Muscle of leg (tissue), 11 donors: ENCODE results near the gene SLC9A3. TPM values are rescaled to one million over a fixed set of nuclear protein-coding genes. Genes with fewer than 3 reads are reported as not detected.
"Not testable (repeated sequence)": the region's sequence is repeated elsewhere in the genome, so short reads cannot be mapped to it uniquely, and the experiment has no call there.

Experiments used
- DNase-seq: peaks from one replicate; pipeline ENCODE4 v3.0.0; 2013
- H3K27ac ChIP-seq: one replicate; pipeline ENCODE4 v1.5.1; 2013; ENCODE audit warnings: mild to moderate bottlenecking, low read length, control low read depth
- H3K27me3 ChIP-seq: one replicate; pipeline ENCODE4 v1.6.1; 2013; ENCODE audit warnings: low read length; ENCODE audit not compliant: control insufficient read depth, insufficient read depth
- H3K36me3 ChIP-seq: one replicate; pipeline ENCODE4 v1.6.1; 2013; ENCODE audit warnings: low read length; ENCODE audit not compliant: control insufficient read depth, insufficient read depth
- H3K4me1 ChIP-seq: one replicate; pipeline ENCODE4 v1.6.1; 2013; ENCODE audit warnings: low read length; ENCODE audit not compliant: control insufficient read depth, insufficient read depth
- H3K4me3 ChIP-seq: one replicate; pipeline ENCODE4 v1.5.1; 2013; ENCODE audit warnings: low read length, control low read depth
- H3K9me3 ChIP-seq: replicated peaks from 2 replicates; pipeline ENCODE4 v1.6.1; 2013; ENCODE audit warnings: low read depth, low read length; ENCODE audit not compliant: control insufficient read depth
- WGBS: methylation state at CpG from one replicate; pipeline ENCODE4 v1.1.5; 2013; ENCODE audit warnings: missing lambda C conversion rate; ENCODE audit not compliant: insufficient coverage; 5-methylcytosine and 5-hydroxymethylcytosine counted together
- polyA plus RNA-seq, 8 donors: library from polyadenylated mRNA; unstranded; fragments of 120-200 nt; gene quantifications; one replicate each; pipeline versions ENCODE4 v1.2.1 to v1.2.3, GENCODE V29; 2013; ENCODE audit warnings: inconsistent platforms in 1 of 8, low replicate concordance in 1 of 8; ENCODE audit not compliant: insufficient read length in 8 of 8, insufficient read depth in 1 of 8
- total RNA-seq: library from RNA; stranded (reverse); fragments of 120-200 nt; gene quantifications from one replicate; pipeline ENCODE4 v1.2.4, GENCODE V29; 2013

Gene SLC9A3
- total and polyA plus RNA-seq, 9 donors = 1.2 to 8.2 (median 2.4) TPM

- no peak overlapping the region for H3K27ac ChIP-seq
- peaks cover 40% of the 10 kb centered on the region for H3K27me3 ChIP-seq
- DNase-seq = no peak
- no peak overlapping the region for H3K4me3 ChIP-seq
- H3K9me3 ChIP-seq = peaks cover 2% of the 10 kb centered on the region
- no peaks in the 10 kb centered on the region for H3K4me1 ChIP-seq
- H3K36me3 ChIP-seq = no peaks in the 10 kb centered on the region
- WGBS = 66% methylated on average over 26 of the region's 27 CpGs
Measured at GRCh38 chr5:568061-568781, 44.0 kb upstream of the SLC9A3 start.

GRCh38 chr5:567664-568060, 43.4 kb upstream of the SLC9A3 start:
- H3K4me1 ChIP-seq = no peaks in the 10 kb centered on the region
- H3K36me3 ChIP-seq = no peaks in the 10 kb centered on the region
- WGBS = 82% methylated on average over 12 of the region's 13 CpGs
- no peak overlapping the region for H3K27ac ChIP-seq
- peaks cover 2% of the 10 kb centered on the region for H3K9me3 ChIP-seq
- no peak overlapping the region for H3K4me3 ChIP-seq
- H3K27me3 ChIP-seq = peaks cover 40% of the 10 kb centered on the region
- DNase-seq = no peak

GRCh38 chr5:566636-567309, 42.5 kb upstream of the SLC9A3 start:
- peaks cover 37% of the 10 kb centered on the region for H3K27me3 ChIP-seq
- 91% methylated on average over 12 of the region's 16 CpGs for WGBS

GRCh38 chr5:565782-566440, 41.7 kb upstream of the SLC9A3 start:
- Histone ChIP-seq H3K36me3 (no peaks in the 10 kb centered on the region), H3K9me3 (peaks cover 2% of the 10 kb centered on the region), H3K4me3 (no peak overlapping the region), H3K27ac (no peak overlapping the region), H3K4me1 (no peaks in the 10 kb centered on the region), H3K27me3 (peaks cover 42% of the 10 kb centered on the region)
- DNase-seq = peak; percentile 30
- 37% methylated on average over 15 of the region's 20 CpGs for WGBS

More at GRCh38 chr5:566636-567309, 42.5 kb upstream of the SLC9A3 start:
- H3K27ac ChIP-seq = no peak overlapping the region
- H3K9me3 ChIP-seq = peaks cover 2% of the 10 kb centered on the region
- H3K4me3 ChIP-seq = no peak overlapping the region
- no peak for DNase-seq
- H3K4me1 ChIP-seq = no peaks in the 10 kb centered on the region
- H3K36me3 ChIP-seq = no peaks in the 10 kb centered on the region

GRCh38 chr5:561408-561807, 37.2 kb upstream of the SLC9A3 start:
- no peaks in the 10 kb centered on the region for H3K4me1 ChIP-seq
- peaks cover 2% of the 10 kb centered on the region for H3K9me3 ChIP-seq
- H3K36me3 ChIP-seq = no peaks in the 10 kb centered on the region
- 55% methylated on average over 13 of the region's 21 CpGs for WGBS
- H3K27ac ChIP-seq = no peak overlapping the region
- H3K27me3 ChIP-seq = peaks cover 31% of the 10 kb centered on the region
- H3K4me3 ChIP-seq = no peak overlapping the region
- DNase-seq = no peak

GRCh38 chr5:560792-561166, 36.5 kb upstream of the SLC9A3 start:
- Histone ChIP-seq H3K9me3 (peaks cover 2% of the 10 kb centered on the region), H3K4me3 (no peak overlapping the region), H3K27me3 (peaks cover 29% of the 10 kb centered on the region), H3K36me3 (no peaks in the 10 kb centered on the region), H3K4me1 (no peaks in the 10 kb centered on the region), H3K27ac (no peak overlapping the region)
- 65% methylated on average over 5 of the region's 12 CpGs for WGBS
- no peak for DNase-seq

GRCh38 chr5:558871-559503, 34.7 kb upstream of the SLC9A3 start:
- peaks cover 2% of the 10 kb centered on the region for H3K9me3 ChIP-seq
- WGBS = 77% methylated on average over 32 of the region's 32 CpGs
- H3K4me3 ChIP-seq = no peak overlapping the region
- H3K27me3 ChIP-seq = peaks cover 30% of the 10 kb centered on the region
- no peak for DNase-seq
- H3K4me1 ChIP-seq = no peaks in the 10 kb centered on the region
- H3K27ac ChIP-seq = no peak overlapping the region
- no peaks in the 10 kb centered on the region for H3K36me3 ChIP-seq

- H3K27ac ChIP-seq = no peak overlapping the region
- DNase-seq = no peak
- H3K4me1 ChIP-seq = no peaks in the 10 kb centered on the region
- H3K36me3 ChIP-seq = no peaks in the 10 kb centered on the region
- peaks cover 2% of the 10 kb centered on the region for H3K9me3 ChIP-seq
- peaks cover 30% of the 10 kb centered on the region for H3K27me3 ChIP-seq
- no peak overlapping the region for H3K4me3 ChIP-seq
- 85% methylated on average over 10 of the region's 10 CpGs for WGBS
Measured at GRCh38 chr5:558326-558725, 34.1 kb upstream of the SLC9A3 start.

GRCh38 chr5:557917-558316, 33.7 kb upstream of the SLC9A3 start:
- not testable (repeated sequence) for H3K9me3 ChIP-seq, H3K27ac ChIP-seq, H3K36me3 ChIP-seq, H3K4me1 ChIP-seq, H3K4me3 ChIP-seq, DNase-seq
- WGBS = 89% methylated on average over 1 of the region's 4 CpGs
- peaks cover 30% of the 10 kb centered on the region for H3K27me3 ChIP-seq

- Histone ChIP-seq H3K4me3 (no peak overlapping the region), H3K27ac (no peak overlapping the region)
- WGBS = 84% methylated on average over 19 of the region's 19 CpGs
Measured at GRCh38 chr5:556909-557441, 32.7 kb upstream of the SLC9A3 start.

More at GRCh38 chr5:556909-557441, 32.7 kb upstream of the SLC9A3 start:
- H3K4me1 ChIP-seq = no peaks in the 10 kb centered on the region
- peaks cover 30% of the 10 kb centered on the region for H3K27me3 ChIP-seq
- no peaks in the 10 kb centered on the region for H3K36me3 ChIP-seq
- DNase-seq = no peak
- H3K9me3 ChIP-seq = peaks cover 2% of the 10 kb centered on the region
